DOHH2 (cell line): ENCODE measurements around the gene LSP1.

Source experiments
- EZH2phosphoT487 ChIP-seq: fragments of 200-600 bp; sonication (generic); IDR thresholded peaks from 2 replicates; pipeline ENCODE4 v1.6.1; 2017; ENCODE audit warnings: borderline replicate concordance, mild to moderate bottlenecking, antibody characterized with exemption, low read length, moderate library complexity, mixed read lengths
- TF ChIP-seq, protein P1 (sequence below): fragments of 200-600 bp; sonication (generic); IDR thresholded peaks from one replicate; pipeline ENCODE4 v1.5.1; 2014; ENCODE audit warnings: antibody characterized with exemption, mild to moderate bottlenecking, low read depth, low read length; ENCODE audit not compliant: poor library complexity, severe bottlenecking

- TF ChIP-seq, protein P1, sequence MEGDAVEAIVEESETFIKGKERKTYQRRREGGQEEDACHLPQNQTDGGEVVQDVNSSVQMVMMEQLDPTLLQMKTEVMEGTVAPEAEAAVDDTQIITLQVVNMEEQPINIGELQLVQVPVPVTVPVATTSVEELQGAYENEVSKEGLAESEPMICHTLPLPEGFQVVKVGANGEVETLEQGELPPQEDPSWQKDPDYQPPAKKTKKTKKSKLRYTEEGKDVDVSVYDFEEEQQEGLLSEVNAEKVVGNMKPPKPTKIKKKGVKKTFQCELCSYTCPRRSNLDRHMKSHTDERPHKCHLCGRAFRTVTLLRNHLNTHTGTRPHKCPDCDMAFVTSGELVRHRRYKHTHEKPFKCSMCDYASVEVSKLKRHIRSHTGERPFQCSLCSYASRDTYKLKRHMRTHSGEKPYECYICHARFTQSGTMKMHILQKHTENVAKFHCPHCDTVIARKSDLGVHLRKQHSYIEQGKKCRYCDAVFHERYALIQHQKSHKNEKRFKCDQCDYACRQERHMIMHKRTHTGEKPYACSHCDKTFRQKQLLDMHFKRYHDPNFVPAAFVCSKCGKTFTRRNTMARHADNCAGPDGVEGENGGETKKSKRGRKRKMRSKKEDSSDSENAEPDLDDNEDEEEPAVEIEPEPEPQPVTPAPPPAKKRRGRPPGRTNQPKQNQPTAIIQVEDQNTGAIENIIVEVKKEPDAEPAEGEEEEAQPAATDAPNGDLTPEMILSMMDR: no peak
- TF ChIP-seq EZH2phosphoT487: no peak
These were observed 2.3 kb downstream of the LSP1 start for GRCh38 chr11:1854949-1855885.
